HG02763 (cell line): ENCODE data around the gene ZNF792.
"Not testable (repeated sequence)": the region's sequence is repeated elsewhere in the genome, so short reads cannot be mapped to it uniquely, and the experiment has no call there.

Experiments used
- ATAC-seq: cut with Tn5 transposase; IDR thresholded peaks from one replicate; pipeline ENCODE4 v1.9.1; 2021; ENCODE audit warnings: mild to moderate bottlenecking, moderate library complexity; ENCODE audit not compliant: unreplicated experiment

Gene ZNF792

GRCh38 chr19:34963573-34964406 lies at the start of gene ZNF792:
Gene ZNF792, minus strand, starts transcription at chr19:34964229. Its CDS starts 567 bp downstream, at chr19:34963662.
- ATAC-seq: peak; percentile 60

GRCh38 chr19:35013041-35013819 lies 49.2 kb upstream of the ZNF792 start:
- ATAC-seq: no peak

DNA sequence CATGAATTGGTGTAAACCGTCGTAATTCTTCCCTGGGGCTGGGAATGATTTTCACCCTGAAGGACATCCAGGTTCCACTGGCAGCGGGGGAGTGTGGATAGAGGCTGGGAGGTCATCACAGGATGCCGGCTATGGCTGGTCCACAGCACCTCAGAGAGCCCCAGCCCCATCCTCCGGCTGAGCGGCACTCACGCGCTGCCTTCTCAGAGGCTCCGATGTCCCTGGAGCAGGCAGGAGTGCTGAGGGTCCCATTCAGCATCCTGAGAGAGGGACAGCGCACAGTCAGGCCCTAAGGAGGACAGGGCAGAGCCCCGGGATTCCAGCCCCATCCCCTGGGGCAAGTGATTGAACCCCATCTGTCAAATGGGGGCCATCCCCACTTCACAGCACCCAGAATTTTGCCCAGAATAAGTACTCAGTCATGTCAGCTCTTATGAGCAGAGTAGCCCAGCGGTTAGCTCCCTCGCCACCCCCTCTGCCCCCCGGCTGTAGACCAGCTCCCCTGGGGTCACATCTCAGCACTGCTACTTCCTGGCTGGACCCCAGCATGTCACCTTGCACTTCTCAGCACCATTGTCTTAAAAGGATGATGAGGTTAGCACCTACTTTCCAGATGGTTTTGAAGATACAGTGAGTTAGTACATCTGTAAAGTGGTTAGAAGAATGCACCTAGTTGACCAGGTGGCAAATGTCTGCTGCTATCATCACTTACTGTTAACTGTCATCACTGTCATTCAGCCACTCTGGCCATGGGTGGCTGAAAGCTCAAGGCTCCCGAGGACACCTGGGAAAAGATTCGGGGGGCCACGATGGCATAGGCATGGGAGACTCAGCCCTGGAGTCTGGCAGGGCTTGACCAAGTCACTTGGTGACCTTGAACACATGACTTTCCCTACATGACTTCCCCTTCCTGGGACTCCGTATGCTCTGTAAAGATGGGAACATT lies 48.0 kb upstream of the ZNF792 start:
- no peak for ATAC-seq

DNA sequence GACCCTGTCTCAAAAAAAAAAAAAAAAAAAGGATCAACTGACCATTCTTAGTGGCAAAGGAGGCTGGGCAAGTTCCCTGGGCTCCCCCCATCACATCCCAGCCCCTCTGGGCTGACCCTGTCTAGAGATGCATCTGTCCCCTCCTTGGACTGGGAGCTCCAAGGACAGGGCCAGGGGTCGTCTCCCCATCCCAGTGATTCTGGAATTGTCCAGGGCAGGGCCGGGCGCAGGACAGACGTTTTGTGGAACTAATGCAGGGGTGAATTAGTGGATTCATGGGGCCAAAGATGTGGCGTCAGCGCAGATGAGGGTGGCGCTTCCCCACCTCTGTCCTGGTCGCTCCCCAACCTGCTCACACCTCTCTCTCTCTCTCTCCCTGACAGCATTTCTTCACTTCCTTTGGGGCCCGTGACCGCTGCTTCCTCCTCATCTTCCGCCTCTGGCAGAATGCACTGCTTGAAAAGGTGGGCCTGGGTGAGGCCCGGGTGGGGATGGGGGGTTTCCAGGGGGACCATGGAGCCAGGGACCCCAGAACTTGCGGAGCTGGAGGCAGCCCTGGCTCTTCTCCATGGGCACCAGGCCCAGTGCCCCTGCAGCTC lies 47.2 kb upstream of the ZNF792 start:
- ATAC-seq: no peak

DNA sequence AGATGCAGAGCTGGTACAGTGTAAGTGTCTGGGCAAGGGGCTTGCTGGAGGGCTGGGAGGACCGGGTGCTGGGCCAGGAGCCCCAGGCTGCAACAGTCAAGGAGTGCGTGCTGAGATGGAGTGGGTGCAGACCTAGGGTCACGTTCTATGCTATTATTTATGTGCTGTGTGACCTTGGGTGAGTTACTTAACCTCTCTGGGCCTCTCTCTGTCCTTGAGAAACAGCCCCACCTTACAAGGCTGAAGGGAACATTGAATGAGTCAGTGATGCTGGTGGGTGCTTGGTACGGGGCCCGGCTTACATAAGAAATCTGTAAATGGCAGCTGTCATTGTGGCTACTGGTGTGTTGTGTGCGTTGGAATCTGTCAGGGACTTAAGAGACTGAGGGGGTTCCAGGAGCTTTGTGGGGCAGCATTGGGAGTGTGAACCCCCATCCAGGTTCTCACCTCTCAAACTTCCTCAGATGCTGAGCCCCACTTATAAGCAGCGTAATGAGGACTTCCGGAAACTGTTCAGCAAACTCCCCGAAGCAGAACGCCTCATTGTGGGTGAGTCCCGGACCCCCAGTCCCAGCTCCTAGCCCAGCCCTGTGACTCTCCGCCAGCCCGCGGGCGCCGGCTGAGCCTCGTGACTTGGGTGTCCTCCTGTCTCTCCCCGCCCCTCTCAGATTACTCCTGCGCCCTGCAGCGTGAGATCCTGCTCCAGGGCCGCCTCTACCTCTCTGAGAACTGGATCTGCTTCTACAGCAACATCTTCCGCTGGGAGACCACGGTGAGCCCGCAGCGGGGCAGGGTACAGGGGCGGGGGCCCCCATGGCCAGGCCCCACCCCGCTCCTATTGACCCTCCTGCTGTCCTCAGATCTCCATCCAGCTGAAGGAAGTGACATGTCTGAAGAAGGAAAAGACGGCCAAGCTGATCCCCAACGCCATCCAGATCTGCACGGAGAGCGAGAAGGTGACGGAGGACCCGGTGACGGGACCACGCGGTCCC lies 45.7 kb upstream of the ZNF792 start:
- no peak for ATAC-seq

- no peak for ATAC-seq
Measured at GRCh38 chr19:35008891-35009341, 44.9 kb upstream of the ZNF792 start.

- not testable (repeated sequence) for ATAC-seq
Measured at GRCh38 chr19:35007427-35007826, 43.4 kb upstream of the ZNF792 start.

DNA sequence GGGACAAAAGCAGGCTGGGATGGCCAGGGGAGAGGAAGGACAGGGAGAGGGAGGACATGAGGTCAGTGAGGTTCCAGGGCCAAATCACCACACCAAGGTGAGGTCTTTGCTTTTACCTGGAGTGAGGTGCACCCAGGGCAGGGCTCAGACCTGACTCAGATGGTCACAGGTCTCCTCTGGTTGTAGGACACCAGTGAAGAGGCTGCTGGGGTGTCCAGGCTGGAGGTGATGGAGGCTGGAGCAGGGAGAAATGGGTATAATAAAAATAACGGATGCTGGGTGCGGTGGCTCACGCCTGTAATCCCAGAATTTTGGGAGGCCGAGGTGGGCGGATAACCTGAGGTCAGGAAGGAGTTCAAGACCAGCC lies 43.0 kb upstream of the ZNF792 start:
- no peak for ATAC-seq

DNA sequence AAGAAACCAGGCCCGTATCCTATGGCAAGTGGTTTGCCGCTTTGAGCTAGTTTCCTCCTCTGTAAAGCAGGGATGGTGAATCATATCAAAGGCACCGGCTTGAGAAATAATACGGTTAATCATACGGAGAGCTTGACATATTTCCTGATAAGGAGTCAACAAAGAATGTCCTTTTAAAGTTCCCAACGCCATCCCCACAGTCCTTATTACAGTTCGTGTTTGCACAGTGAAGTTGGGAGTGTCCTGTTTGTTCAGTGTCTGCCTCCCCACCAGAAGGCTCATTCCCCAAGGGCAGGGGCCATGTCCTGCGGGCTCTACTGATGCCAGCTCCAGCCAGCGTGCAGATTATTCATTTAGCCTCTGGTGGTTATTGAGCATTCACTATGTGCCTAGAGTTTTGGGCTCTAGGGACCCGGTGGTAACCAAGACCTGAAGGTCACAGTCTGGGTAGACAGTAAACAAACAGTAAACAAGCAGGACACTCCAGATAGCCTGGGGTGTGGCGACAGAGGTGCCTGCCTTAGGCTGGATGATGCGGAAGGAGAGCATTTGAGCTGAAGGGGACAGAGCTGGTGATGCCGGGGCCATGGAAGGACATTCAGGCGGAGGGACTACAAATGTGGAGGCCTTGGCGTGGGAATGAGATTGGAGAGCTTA lies 42.4 kb upstream of the ZNF792 start:
- no peak for ATAC-seq

- not testable (repeated sequence) for ATAC-seq
Measured at GRCh38 chr19:35006007-35006341, 41.9 kb upstream of the ZNF792 start.

GRCh38 chr19:35005256-35005977 lies 41.4 kb upstream of the ZNF792 start:
- no peak for ATAC-seq

DNA sequence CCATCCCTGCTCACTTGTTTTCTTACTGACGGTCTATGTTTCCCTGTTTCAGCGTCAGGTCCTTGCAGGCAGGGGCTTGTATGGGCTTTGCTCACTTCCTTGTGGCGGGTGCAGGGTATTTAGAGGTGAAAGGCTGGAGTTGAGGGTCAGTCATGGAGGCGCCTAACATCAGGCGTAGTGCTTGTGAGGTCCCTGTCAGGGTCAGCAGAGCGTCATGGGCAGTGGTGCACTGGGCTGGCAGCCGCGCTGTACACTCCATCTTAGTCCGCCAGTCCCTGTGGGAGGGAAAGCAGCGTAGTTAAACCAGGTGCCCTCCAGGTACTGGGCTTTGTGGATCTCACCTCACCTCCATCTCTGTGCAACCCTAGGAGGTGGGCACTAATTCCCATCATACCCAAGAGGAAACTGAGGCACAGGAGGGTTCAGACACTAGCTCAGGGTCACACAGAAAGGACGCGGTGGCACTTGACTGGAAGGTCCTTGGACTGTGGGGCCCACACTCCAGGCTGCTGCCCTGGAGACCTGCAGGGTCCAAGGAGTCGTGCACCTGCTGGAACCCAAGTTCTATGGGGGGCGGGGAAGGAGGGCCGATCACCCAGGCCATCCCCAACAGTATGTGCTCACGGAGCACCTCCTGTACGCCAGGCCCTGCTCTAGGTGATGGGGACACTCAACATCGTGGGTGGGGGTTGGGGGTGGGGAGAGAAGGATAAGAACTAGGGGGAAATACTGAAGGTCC lies 40.7 kb upstream of the ZNF792 start:
- ATAC-seq: no peak

DNA sequence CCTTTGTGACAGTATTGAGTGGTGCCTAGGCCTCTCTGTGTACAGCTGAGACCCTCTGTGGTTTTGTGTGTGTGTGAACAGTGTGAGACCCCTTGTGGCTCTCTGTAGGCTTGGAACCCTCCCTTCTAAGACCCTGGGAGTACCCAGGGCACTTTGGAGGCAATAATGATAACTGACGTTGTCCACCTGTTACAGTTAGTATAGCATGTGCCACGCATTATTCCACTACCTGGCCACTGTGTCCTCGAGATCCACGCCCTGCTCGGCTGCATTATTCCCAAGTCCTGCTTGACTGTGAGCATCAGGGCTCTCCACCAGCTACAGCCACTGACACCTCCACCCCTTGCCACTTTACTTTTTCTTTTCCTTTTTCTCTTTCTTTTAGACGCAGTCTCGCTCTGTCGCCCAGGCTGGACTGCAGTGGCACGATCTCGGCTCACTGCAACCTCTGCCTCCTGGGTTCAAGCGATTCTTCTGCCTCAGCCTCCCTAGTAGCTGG lies 38.1 kb upstream of the ZNF792 start:
- no peak for ATAC-seq

DNA sequence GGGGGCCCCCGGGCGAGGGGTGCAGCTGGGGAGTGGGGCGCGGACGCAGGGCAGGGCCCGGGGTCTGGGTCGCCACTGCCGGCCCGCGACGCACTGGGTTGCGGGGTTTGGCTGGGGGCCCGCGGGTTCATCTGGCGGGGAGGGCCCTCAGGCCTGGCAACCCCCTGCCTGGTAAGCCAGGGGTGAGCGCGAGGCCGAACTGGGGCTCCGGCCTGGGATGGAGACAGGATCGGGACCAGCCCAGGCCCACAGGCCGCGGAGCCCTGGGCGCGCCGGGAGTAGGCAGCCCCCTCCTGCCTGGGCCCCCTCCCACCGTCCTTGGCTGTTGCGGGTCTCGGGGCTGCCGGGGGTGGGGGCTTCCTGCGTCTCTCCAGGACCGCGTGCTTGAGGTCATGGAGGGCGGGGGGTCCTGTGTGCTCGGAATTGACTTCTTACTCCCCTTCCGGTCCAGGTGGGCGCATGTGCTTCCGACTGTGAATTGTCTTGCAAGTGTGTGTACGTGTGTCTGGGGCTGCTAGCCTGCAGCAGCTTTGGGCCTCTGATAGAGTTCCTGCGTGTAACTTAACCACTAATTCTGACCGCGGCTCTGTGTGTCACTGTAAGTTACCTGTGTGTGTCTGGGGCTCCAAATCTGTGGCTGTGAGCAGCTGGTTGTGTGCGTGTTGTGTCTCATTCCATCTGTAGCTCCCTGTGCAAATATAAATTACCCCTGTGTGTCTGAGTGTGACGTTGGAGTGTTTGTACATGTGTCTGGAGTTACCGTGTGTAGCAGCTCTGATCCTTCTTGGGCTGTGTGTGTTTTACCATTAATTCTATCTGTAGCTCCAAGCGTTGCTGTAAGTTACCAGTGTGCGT lies 36.8 kb upstream of the ZNF792 start:
- peak; percentile 5 for ATAC-seq

- no peak for ATAC-seq
Measured at GRCh38 chr19:35000338-35000646, 36.3 kb upstream of the ZNF792 start.

- ATAC-seq: peak; percentile 48
Measured at GRCh38 chr19:34999498-35000337, 35.7 kb upstream of the ZNF792 start, which contains the start of gene GRAMD1A. Gene GRAMD1A, plus strand, starts transcription at chr19:35000323. Its CDS starts 156 bp downstream, at chr19:35000479.
